Measurements from ENCODE around the gene DGKD. TPM values are rescaled to one million over a fixed set of nuclear protein-coding genes. Genes with fewer than 3 reads are reported as not detected.
A peak's percentile ranks its signal among the peaks of the same experiment; 100 is the strongest.

The DGKD gene
- total and polyA plus RNA-seq, 2 donors (not counting 1 experiment from before 2014, with no cell fraction given): 224 to 396 TPM

DNA sequence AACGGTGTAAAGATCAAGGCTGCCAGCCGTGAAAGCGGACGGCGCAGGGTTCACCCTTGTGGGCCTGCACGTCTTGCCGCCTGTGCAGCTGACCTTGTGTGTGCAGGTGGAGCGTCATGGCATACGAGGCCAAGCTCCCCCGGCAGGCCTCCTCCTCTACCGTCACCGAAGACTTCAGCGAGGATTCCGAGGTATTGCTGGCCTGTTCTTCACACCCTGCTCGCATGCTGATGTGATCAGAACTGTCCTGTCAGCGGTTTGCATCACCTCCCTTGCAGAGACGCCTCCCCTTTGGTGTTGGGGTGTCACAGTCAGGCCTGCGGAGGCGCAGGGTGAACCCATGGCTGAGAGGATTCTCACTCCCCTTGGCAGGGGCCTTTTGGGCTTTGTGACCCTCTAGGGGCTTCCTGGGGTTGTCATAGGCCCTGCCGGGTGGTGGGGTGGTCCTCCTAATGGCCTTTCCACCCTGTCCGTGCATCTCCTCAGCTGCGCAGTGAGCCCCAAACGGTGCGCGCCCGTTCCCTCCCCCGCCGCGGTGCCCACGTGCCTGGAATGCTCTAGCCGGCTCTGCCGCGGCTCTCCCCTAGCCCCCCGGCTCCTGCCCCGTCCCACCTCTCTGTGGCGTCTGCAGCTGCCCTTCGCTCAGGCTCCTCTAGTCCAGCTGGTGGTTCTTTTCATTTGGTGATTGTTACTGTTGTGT, 92.5 kb downstream of the DGKD start:
- ATAC-seq (ENCODE audit: low read depth) (no peak), DNase-seq (no peak)
- H3K9me3 ChIP-seq (ENCODE audit: control extremely low read depth in 1 of 3, control insufficient read depth in 2 of 3, insufficient read depth in 1 of 3, low read length in 2 of 3): no peaks in the 10 kb centered on the region
- peaks cover 3 to 96% of the 10 kb centered on the region in 2 experiments for H3K36me3 ChIP-seq (replicated peaks in 1 of 2; ENCODE audit: control extremely low read depth in 1 of 2, control insufficient read depth in 1 of 2, extremely low read depth in 1 of 2, insufficient read depth in 2 of 2, low read length in 1 of 2)
- TF ChIP-seq CTCF (IDR thresholded peaks at IDR 0.05) (no peak), EZH2 (IDR thresholded peaks at IDR 0.05; ENCODE audit: borderline replicate concordance, insufficient read depth, low read depth, low read length, poor library complexity, severe bottlenecking) (no peak)
- no peak overlapping the region for H2AFZ ChIP-seq (ENCODE audit: insufficient read depth, low read depth, low read length, poor library complexity, severe bottlenecking)
- H3K27ac ChIP-seq (ENCODE audit: low read length in 2 of 2): no peak overlapping the region
- H3K79me2 ChIP-seq (ENCODE audit: control insufficient read depth, insufficient read depth, low read length): peaks cover 88% of the 10 kb centered on the region
- WGBS (ENCODE audit: insufficient coverage): 96% methylated on average over 34 of the region's 37 CpGs
- Mint-ChIP-seq H3K9me3 (ENCODE audit: insufficient read depth) (no peaks in the 10 kb centered on the region), H3K27ac (peak overlapping the region; percentile 41), H3K4me1 (peaks cover 19% of the 10 kb centered on the region), H3K27me3 (no peaks in the 10 kb centered on the region), H3K4me3 (no peak overlapping the region)
- intact Hi-C loops (cut with micrococcal nuclease): loop anchor here (10.0 kb wide), 1 partner anchor 62 kb away; no protein-coding TSS in a partner anchor
- no peak overlapping the region for H3K4me2 ChIP-seq (replicated peaks; ENCODE audit: low read depth, low read length, poor library complexity, severe bottlenecking)
- peaks cover 5 to 8% of the 10 kb centered on the region in 2 donors for H3K4me1 ChIP-seq (ENCODE audit: control insufficient read depth in 2 of 2, insufficient read depth in 2 of 2, low read length in 2 of 2)
- no peaks in the 10 kb centered on the region for H3K27me3 ChIP-seq (replicated peaks in 1 of 4; ENCODE audit: control extremely low read depth in 1 of 4, control insufficient read depth in 3 of 4, insufficient read depth in 4 of 4, low read length in 3 of 4)
- no peak overlapping the region for H3K9ac ChIP-seq (ENCODE audit: low read length)
- POLR2A ChIA-PET: no interaction called here
- peaks cover 89% of the 10 kb centered on the region for H4K20me1 ChIP-seq (ENCODE audit: control insufficient read depth, insufficient read depth, low read length, poor library complexity, severe bottlenecking)
- H3K4me3 ChIP-seq (ENCODE audit: control extremely low read depth in 1 of 5, extremely low read depth in 1 of 5, insufficient read depth in 1 of 5, low read depth in 2 of 5, low read length in 4 of 5): no peak overlapping the region
- CTCF ChIA-PET: interaction anchor here (0.7 to 16.7 kb wide), 3 partner anchors 25 to 116 kb away, joined by 3 to 426 read pairs (median 5); no protein-coding TSS in a partner anchor
